Measurements from ENCODE around the gene MS4A6A. TPM values are rescaled to one million over a fixed set of nuclear protein-coding genes. Genes with fewer than 3 reads are reported as not detected.

MS4A6A gene
- total and polyA plus RNA-seq, 9 of the 15 experiments (the other 6 are each of a cell fraction or from before 2014, with no cell fraction given) = 0.57 to 9.5 (median 4.2) TPM

DNA sequence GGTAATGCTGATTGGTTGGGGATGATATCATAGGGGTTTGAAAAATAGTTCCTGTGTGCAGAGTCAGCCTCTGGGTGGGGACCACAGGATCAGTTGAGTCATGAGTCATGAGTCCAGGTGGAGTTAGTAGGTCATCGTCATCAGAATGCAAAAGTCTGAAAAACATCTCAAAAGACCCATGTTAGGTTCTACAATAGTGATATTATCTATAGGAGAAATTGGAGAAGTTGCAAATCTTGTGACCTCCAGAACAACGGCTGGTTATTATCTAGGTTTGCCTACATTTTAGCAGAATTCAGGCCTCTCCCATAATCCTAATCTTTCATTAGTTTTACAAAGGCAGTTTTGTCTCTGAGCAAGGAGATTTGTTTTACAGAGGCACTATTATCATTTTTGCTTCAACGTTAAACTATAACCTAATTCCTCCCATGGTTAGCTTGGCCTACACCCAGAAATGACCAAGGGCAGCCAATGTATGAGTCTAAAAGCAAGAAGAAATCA lies 55.5 kb downstream of the MS4A6A start (continued):
- TF ChIP-seq, protein P1, sequence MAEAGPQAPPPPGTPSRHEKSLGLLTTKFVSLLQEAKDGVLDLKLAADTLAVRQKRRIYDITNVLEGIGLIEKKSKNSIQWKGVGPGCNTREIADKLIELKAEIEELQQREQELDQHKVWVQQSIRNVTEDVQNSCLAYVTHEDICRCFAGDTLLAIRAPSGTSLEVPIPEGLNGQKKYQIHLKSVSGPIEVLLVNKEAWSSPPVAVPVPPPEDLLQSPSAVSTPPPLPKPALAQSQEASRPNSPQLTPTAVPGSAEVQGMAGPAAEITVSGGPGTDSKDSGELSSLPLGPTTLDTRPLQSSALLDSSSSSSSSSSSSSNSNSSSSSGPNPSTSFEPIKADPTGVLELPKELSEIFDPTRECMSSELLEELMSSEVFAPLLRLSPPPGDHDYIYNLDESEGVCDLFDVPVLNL (CRISPR knock-in tag; IDR thresholded peaks at IDR 0.05; ENCODE audit: low read depth) = no peak
- no peak for TF ChIP-seq ZNF76 (CRISPR knock-in tag; IDR thresholded peaks at IDR 0.05; ENCODE audit: borderline replicate concordance)
- TF ChIP-seq, protein P2, sequence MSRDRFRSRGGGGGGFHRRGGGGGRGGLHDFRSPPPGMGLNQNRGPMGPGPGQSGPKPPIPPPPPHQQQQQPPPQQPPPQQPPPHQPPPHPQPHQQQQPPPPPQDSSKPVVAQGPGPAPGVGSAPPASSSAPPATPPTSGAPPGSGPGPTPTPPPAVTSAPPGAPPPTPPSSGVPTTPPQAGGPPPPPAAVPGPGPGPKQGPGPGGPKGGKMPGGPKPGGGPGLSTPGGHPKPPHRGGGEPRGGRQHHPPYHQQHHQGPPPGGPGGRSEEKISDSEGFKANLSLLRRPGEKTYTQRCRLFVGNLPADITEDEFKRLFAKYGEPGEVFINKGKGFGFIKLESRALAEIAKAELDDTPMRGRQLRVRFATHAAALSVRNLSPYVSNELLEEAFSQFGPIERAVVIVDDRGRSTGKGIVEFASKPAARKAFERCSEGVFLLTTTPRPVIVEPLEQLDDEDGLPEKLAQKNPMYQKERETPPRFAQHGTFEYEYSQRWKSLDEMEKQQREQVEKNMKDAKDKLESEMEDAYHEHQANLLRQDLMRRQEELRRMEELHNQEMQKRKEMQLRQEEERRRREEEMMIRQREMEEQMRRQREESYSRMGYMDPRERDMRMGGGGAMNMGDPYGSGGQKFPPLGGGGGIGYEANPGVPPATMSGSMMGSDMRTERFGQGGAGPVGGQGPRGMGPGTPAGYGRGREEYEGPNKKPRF (IDR thresholded peaks at IDR 0.05; ENCODE audit: low read depth, low read length) = no peak
- TF ChIP-seq SMAD3 (CRISPR knock-in tag; conservative IDR thresholded peaks at IDR 0.05) = no peak
- TF ChIP-seq PPARD (CRISPR knock-in tag; IDR thresholded peaks at IDR 0.05) = no peak
- no peak for TF ChIP-seq FOXJ3 (CRISPR knock-in tag; IDR thresholded peaks at IDR 0.05)
- TF ChIP-seq, protein P3, sequence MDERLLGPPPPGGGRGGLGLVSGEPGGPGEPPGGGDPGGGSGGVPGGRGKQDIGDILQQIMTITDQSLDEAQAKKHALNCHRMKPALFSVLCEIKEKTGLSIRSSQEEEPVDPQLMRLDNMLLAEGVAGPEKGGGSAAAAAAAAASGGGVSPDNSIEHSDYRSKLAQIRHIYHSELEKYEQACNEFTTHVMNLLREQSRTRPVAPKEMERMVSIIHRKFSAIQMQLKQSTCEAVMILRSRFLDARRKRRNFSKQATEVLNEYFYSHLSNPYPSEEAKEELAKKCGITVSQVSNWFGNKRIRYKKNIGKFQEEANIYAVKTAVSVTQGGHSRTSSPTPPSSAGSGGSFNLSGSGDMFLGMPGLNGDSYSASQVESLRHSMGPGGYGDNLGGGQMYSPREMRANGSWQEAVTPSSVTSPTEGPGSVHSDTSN (CRISPR knock-in tag; IDR thresholded peaks at IDR 0.05; ENCODE audit: low read depth) = no peak
- TF ChIP-seq, protein P3 (tag; conservative IDR thresholded peaks at IDR 0.05; ENCODE audit: low read depth) = no peak
- no peak for TF ChIP-seq TEAD1 (CRISPR knock-in tag; IDR thresholded peaks at IDR 0.05)
- TF ChIP-seq HNRNPL (IDR thresholded peaks at IDR 0.05; ENCODE audit: low read depth, low read length) = no peak
- no peak for TF ChIP-seq MEF2A (IDR thresholded peaks at IDR 0.05; ENCODE audit: control insufficient read depth, low read depth, low read length)
- TF ChIP-seq, protein P4, sequence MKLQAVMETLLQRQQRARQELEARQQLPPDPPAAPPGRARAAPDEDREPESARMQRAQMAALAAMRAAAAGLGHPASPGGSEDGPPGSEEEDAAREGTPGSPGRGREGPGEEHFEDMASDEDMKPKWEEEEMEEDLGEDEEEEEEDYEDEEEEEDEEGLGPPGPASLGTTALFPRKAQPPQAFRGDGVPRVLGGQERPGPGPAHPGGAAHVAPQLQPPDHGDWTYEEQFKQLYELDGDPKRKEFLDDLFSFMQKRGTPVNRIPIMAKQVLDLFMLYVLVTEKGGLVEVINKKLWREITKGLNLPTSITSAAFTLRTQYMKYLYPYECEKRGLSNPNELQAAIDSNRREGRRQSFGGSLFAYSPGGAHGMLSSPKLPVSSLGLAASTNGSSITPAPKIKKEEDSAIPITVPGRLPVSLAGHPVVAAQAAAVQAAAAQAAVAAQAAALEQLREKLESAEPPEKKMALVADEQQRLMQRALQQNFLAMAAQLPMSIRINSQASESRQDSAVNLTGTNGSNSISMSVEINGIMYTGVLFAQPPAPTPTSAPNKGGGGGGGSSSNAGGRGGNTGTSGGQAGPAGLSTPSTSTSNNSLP (IDR thresholded peaks at IDR 0.05; ENCODE audit: borderline replicate concordance, low read depth, low read length) = no peak
- no peak for TF ChIP-seq CBFB (CRISPR knock-in tag; IDR thresholded peaks at IDR 0.05)
- TF ChIP-seq, protein P5, sequence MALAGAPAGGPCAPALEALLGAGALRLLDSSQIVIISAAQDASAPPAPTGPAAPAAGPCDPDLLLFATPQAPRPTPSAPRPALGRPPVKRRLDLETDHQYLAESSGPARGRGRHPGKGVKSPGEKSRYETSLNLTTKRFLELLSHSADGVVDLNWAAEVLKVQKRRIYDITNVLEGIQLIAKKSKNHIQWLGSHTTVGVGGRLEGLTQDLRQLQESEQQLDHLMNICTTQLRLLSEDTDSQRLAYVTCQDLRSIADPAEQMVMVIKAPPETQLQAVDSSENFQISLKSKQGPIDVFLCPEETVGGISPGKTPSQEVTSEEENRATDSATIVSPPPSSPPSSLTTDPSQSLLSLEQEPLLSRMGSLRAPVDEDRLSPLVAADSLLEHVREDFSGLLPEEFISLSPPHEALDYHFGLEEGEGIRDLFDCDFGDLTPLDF (CRISPR knock-in tag; IDR thresholded peaks at IDR 0.05) = no peak
- no peak for TF ChIP-seq ILF3 (IDR thresholded peaks at IDR 0.05; ENCODE audit: borderline replicate concordance)
- TF ChIP-seq ARNT (IDR thresholded peaks at IDR 0.05) = no peak
- TF ChIP-seq ETV5 (CRISPR knock-in tag; IDR thresholded peaks at IDR 0.05; ENCODE audit: low read depth) = no peak
- TF ChIP-seq ZZZ3 (IDR thresholded peaks at IDR 0.05) = no peak
- no peak for TF ChIP-seq CSDE1 (IDR thresholded peaks at IDR 0.05)
- no peak for TF ChIP-seq MAFF (IDR thresholded peaks at IDR 0.05; ENCODE audit: low read length)
- TF ChIP-seq ZNF217 (CRISPR knock-in tag; IDR thresholded peaks at IDR 0.05) = no peak

Data from K562 (cell line).